ENCODE results near the gene ACTL9. TPM values are rescaled to one million over a fixed set of nuclear protein-coding genes. Genes with fewer than 3 reads are reported as not detected.

The ACTL9 gene
- total and polyA plus RNA-seq, 2 donors (not counting 3 experiments of a cell fraction or from before 2014, with no cell fraction given), result not detected

DNA sequence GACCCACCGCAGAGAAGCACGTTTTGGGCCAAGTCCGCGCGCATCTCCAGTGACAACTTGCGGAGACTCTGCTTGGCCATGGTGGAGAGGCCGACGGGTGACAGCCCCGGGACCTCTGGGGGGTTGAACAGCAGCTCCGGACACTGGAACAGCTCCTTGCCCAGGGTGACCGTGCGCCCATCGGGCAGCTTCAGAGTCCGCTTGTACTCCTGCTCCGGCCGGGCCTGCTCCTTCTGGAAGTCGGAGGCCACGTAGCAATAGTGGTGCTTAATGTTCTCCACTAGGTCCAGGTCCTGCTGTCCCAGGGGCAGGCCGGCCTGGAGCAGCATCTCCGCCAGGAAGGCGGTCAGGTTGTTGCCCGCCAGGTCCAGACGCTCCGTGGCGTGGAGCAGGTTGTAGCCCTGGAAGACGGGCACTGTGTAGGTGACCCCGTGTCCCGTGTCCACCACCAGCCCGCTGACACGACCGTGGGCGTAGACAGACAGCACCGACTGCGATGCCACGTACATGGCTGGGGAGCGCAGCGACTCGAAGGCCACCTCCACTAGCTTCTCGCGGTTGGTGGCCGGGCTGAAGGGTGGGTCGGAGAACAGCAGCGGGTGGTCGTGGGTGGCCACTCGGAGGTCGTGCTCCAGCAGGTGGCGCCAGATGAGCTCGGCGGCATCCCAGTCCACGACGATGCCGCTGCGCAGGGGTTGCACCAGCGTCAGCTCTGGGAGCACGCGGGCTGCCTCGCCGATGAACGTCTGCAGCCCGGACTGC lies 743 bp downstream of the ACTL9 start:
- Histone ChIP-seq H3K4me2 (ENCODE audit: insufficient read depth, low read length) (no peak overlapping the region), H3K9me1 (replicated peaks; ENCODE audit: control insufficient read depth, extremely low read depth, insufficient read depth, low read length) (no peaks in the 10 kb centered on the region), H3K9ac (replicated peaks; ENCODE audit: extremely low read depth, insufficient read depth, low read length) (no peak overlapping the region), H3K27me3 (ENCODE audit: control insufficient read depth in 2 of 2, insufficient read depth in 2 of 2, low read length in 2 of 2) (no peaks in the 10 kb centered on the region), H3K4me1 (ENCODE audit: control insufficient read depth, extremely low read depth, insufficient read depth, low read length) (no peaks in the 10 kb centered on the region), H4K20me1 (replicated peaks; ENCODE audit: control insufficient read depth, extremely low read depth, insufficient read depth, low read length) (no peaks in the 10 kb centered on the region), H3K9me3 (replicated peaks; ENCODE audit: control insufficient read depth, insufficient read depth, low read length) (no peaks in the 10 kb centered on the region), H2AFZ (ENCODE audit: low read depth, low read length) (no peak overlapping the region), H3K79me2 (ENCODE audit: control insufficient read depth, insufficient read depth, low read length) (no peaks in the 10 kb centered on the region), H3K27ac (ENCODE audit: insufficient read depth, low read depth, low read length) (no peak overlapping the region), H3K36me3 (ENCODE audit: control insufficient read depth in 2 of 2, extremely low read depth in 1 of 2, insufficient read depth in 2 of 2, low read length in 2 of 2) (no peaks in the 10 kb centered on the region), H3K4me3 (replicated peaks in 1 of 3; ENCODE audit: insufficient read depth in 1 of 3, low read depth in 1 of 3, low read length in 3 of 3) (no peak overlapping the region)
- intact Hi-C loops (cut with micrococcal nuclease), result no loop called here
- TF ChIP-seq POLR2AphosphoS5 (IDR thresholded peaks at IDR 0.05; ENCODE audit: insufficient read depth, low read depth, low read length), result no peak
- TF ChIP-seq, protein P1, sequence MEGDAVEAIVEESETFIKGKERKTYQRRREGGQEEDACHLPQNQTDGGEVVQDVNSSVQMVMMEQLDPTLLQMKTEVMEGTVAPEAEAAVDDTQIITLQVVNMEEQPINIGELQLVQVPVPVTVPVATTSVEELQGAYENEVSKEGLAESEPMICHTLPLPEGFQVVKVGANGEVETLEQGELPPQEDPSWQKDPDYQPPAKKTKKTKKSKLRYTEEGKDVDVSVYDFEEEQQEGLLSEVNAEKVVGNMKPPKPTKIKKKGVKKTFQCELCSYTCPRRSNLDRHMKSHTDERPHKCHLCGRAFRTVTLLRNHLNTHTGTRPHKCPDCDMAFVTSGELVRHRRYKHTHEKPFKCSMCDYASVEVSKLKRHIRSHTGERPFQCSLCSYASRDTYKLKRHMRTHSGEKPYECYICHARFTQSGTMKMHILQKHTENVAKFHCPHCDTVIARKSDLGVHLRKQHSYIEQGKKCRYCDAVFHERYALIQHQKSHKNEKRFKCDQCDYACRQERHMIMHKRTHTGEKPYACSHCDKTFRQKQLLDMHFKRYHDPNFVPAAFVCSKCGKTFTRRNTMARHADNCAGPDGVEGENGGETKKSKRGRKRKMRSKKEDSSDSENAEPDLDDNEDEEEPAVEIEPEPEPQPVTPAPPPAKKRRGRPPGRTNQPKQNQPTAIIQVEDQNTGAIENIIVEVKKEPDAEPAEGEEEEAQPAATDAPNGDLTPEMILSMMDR (IDR thresholded peaks at IDR 0.05; ENCODE audit: extremely low read depth in 1 of 2, insufficient read depth in 1 of 2, low read depth in 1 of 2, low read length in 2 of 2), result peak in 1 of 2 donors; percentile 15
- FAIRE-seq, result no peak
- no TSS peak for BruUV-seq (replicated peaks)
- DNase-seq (ENCODE audit: low read depth, low spot score), result no peak
- POLR2A ChIA-PET, result no interaction called here
- CTCF ChIA-PET, result no interaction called here
- dilution Hi-C loops (cut with MboI; ENCODE audit: extremely low pct_ligation_motif_present, low sequenced_read_pairs), result no loop called here

DNA sequence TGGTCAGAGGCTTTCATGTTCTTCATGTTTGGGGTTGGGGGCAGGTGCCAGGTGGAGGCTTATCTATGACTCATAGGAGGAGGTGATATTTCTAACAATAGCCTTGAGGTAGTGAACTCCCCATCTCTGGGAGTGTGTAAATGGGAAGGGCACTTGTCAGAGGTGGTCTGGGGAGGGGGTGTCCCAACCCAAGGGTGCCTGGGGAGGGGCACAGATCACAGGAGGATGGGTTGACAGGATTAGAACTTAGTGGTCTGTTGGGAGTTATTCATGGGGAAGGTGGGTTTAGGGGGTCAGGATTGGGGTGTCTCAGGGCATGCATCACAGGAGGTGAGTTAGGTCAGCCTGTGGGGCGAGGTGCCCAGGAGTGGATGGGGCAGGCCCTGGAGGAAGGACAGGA lies 1.6 kb downstream of the ACTL9 start:
- Histone ChIP-seq H3K4me1 (ENCODE audit: control insufficient read depth, extremely low read depth, insufficient read depth, low read length) (no peaks in the 10 kb centered on the region), H4K20me1 (replicated peaks; ENCODE audit: control insufficient read depth, extremely low read depth, insufficient read depth, low read length) (no peaks in the 10 kb centered on the region), H2AFZ (ENCODE audit: low read depth, low read length) (no peak overlapping the region), H3K4me3 (replicated peaks in 1 of 3; ENCODE audit: insufficient read depth in 1 of 3, low read depth in 1 of 3, low read length in 3 of 3) (no peak overlapping the region), H3K9me1 (replicated peaks; ENCODE audit: control insufficient read depth, extremely low read depth, insufficient read depth, low read length) (no peaks in the 10 kb centered on the region), H3K36me3 (ENCODE audit: control insufficient read depth in 2 of 2, extremely low read depth in 1 of 2, insufficient read depth in 2 of 2, low read length in 2 of 2) (no peaks in the 10 kb centered on the region), H3K9ac (replicated peaks; ENCODE audit: extremely low read depth, insufficient read depth, low read length) (no peak overlapping the region), H3K79me2 (ENCODE audit: control insufficient read depth, insufficient read depth, low read length) (no peaks in the 10 kb centered on the region), H3K27ac (ENCODE audit: insufficient read depth, low read depth, low read length) (no peak overlapping the region), H3K27me3 (ENCODE audit: control insufficient read depth in 2 of 2, insufficient read depth in 2 of 2, low read length in 2 of 2) (no peaks in the 10 kb centered on the region), H3K9me3 (replicated peaks; ENCODE audit: control insufficient read depth, insufficient read depth, low read length) (no peaks in the 10 kb centered on the region), H3K4me2 (ENCODE audit: insufficient read depth, low read length) (no peak overlapping the region)
- FAIRE-seq, result no peak
- POLR2A ChIA-PET, result no interaction called here
- intact Hi-C loops (cut with micrococcal nuclease) (no loop called here), dilution Hi-C loops (cut with MboI; ENCODE audit: extremely low pct_ligation_motif_present, low sequenced_read_pairs) (no loop called here)
- TF ChIP-seq GATA2 (IDR thresholded peaks at IDR 0.05; ENCODE audit: insufficient read depth, insufficient read length, low read depth, low read length) (no peak), MYC (IDR thresholded peaks at IDR 0.05; ENCODE audit: low read depth, low read length) (no peak), FOS (IDR thresholded peaks at IDR 0.05; ENCODE audit: borderline replicate concordance, insufficient read depth, low read length) (no peak), POLR2A (IDR thresholded peaks at IDR 0.05; ENCODE audit: low read depth, low read length) (no peak), POLR2AphosphoS5 (IDR thresholded peaks at IDR 0.05; ENCODE audit: insufficient read depth, low read depth, low read length) (no peak), EZH2 (IDR thresholded peaks at IDR 0.05; ENCODE audit: borderline replicate concordance, low read depth, low read length, severe bottlenecking) (no peak), JUN (IDR thresholded peaks at IDR 0.05; ENCODE audit: borderline replicate concordance, insufficient read depth, insufficient read length, low read depth) (no peak)
- TF ChIP-seq, protein P1 (IDR thresholded peaks at IDR 0.05; ENCODE audit: extremely low read depth in 1 of 2, insufficient read depth in 1 of 2, low read depth in 1 of 2, low read length in 2 of 2), result no peak
- TF ChIP-seq, protein P2, sequence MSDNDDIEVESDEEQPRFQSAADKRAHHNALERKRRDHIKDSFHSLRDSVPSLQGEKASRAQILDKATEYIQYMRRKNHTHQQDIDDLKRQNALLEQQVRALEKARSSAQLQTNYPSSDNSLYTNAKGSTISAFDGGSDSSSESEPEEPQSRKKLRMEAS (IDR thresholded peaks at IDR 0.05; ENCODE audit: insufficient read depth, insufficient read length), result no peak
- CTCF ChIA-PET, result no interaction called here
- BruUV-seq (replicated peaks), result no TSS peak
- no peak for DNase-seq (ENCODE audit: low read depth, low spot score)
